ENCODE measurements around the gene ATP13A2. TPM values are rescaled to one million over a fixed set of nuclear protein-coding genes. Genes with fewer than 3 reads are reported as not detected.

Gene ATP13A2
- total RNA-seq, 1 donor from 2014 or later = 30.3 TPM

DNA sequence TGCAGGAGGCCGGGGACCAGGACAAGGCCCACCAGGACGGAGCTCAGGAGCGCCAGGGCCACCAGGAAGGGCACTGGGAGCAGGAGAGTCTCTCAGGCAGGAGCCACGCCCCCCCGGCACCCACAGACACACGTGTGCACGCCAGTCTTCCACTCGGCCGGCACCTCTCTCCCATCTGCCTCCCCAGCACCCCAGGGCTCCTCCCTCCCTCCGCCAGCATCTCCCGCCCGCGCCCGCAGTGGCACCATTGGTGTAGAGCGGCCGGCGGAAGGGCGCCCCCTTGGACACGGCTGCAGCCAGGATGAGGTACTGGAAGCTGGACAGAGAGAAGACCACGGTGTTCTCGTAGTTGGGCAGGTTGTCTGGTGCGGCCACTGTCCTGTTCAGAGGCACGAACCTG is 25.2 kb downstream of the ATP13A2 start:
- Histone ChIP-seq H3K27me3 (ENCODE audit: control insufficient read depth, insufficient read depth, low read length) (no peaks in the 10 kb centered on the region), H3K4me3 (ENCODE audit: low read depth, low read length) (no peak overlapping the region), H3K36me3 (ENCODE audit: control insufficient read depth, insufficient read depth, low read length) (peaks cover 9% of the 10 kb centered on the region)
- TF ChIP-seq, protein P1, sequence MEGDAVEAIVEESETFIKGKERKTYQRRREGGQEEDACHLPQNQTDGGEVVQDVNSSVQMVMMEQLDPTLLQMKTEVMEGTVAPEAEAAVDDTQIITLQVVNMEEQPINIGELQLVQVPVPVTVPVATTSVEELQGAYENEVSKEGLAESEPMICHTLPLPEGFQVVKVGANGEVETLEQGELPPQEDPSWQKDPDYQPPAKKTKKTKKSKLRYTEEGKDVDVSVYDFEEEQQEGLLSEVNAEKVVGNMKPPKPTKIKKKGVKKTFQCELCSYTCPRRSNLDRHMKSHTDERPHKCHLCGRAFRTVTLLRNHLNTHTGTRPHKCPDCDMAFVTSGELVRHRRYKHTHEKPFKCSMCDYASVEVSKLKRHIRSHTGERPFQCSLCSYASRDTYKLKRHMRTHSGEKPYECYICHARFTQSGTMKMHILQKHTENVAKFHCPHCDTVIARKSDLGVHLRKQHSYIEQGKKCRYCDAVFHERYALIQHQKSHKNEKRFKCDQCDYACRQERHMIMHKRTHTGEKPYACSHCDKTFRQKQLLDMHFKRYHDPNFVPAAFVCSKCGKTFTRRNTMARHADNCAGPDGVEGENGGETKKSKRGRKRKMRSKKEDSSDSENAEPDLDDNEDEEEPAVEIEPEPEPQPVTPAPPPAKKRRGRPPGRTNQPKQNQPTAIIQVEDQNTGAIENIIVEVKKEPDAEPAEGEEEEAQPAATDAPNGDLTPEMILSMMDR (IDR thresholded peaks at IDR 0.05; ENCODE audit: insufficient read depth, low read length, severe bottlenecking) = no peak
- FAIRE-seq (no peak), DNase-seq (ENCODE audit: low read depth) (no peak)

DNA sequence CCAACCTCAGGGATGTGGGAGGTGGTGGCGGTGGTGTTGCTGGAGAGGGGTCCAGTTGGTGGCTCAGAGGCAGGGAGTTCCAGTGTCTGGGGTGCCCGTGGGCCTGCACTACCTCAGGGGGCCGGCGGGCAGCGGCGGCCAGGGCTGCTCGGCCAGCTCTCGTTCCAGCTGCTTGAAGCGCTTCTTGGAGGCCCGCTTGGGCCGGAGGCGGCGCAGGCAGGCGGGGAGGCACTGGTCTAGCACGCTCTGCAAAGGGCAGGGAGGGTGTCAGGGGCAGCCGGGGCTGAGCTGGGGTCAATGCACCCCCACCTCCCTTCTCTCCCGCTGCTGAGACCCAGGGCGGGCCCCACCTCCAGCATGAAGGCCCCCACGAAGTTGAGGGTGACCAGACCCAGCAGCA is 25.6 kb downstream of the ATP13A2 start:
- Histone ChIP-seq H3K36me3 (ENCODE audit: control insufficient read depth, insufficient read depth, low read length) (peaks cover 9% of the 10 kb centered on the region), H3K27me3 (ENCODE audit: control insufficient read depth, insufficient read depth, low read length) (no peaks in the 10 kb centered on the region), H3K4me3 (ENCODE audit: low read depth, low read length) (no peak overlapping the region)
- TF ChIP-seq, protein P1 (IDR thresholded peaks at IDR 0.05; ENCODE audit: insufficient read depth, low read length, severe bottlenecking) = no peak
- DNase-seq (ENCODE audit: low read depth) (no peak), FAIRE-seq (no peak)

DNA sequence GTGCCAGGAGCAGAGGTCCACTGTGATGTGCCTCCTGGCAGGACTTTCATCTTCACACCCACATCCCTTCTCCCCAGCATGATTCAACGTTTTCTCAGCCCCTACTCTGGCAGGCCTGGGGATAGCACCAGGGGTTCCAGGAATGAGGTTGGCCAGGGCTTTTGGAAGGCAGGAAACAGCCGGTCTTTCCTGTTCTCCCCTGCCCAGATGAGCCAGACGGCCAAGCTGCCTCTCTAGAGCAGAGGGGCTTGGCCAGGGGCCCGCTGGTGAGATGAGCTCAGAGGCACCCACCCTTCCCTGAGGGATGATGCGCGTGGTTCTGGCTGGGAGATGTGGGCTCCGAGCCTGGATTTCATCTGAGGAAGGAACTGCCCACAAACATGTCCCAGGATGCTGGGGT is 27.0 kb downstream of the ATP13A2 start:
- Histone ChIP-seq H3K27me3 (ENCODE audit: control insufficient read depth, insufficient read depth, low read length) (no peaks in the 10 kb centered on the region), H3K36me3 (ENCODE audit: control insufficient read depth, insufficient read depth, low read length) (peaks cover 8% of the 10 kb centered on the region), H3K4me3 (ENCODE audit: low read depth, low read length) (no peak overlapping the region)
- DNase-seq (ENCODE audit: low read depth) = peak; percentile 94
- TF ChIP-seq, protein P1 (IDR thresholded peaks at IDR 0.05; ENCODE audit: insufficient read depth, low read length, severe bottlenecking) = no peak
- no peak for FAIRE-seq

DNA sequence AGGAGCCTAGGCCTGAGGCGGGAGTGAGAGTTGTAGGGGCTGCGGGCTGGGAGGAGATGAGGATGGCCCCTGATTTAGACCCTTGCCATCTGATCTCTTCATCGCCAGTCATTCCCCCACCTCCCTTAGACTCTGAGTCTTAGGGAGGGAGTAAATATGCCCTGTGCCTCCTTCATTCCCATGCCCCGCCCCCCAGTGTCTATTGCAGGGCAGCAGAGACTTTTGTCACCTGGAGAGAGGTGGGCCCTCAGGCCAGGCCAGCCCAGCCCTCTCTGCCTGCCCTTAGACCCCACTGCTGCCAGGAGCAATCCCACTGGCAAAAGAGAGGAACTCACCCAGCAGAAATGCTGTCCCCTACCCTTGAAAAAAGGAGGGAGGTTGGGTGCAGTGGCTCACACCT is 28.1 kb downstream of the ATP13A2 start:
- H3K36me3 ChIP-seq (ENCODE audit: control insufficient read depth, insufficient read depth, low read length) = peaks cover 5% of the 10 kb centered on the region
- H3K4me3 ChIP-seq (ENCODE audit: low read depth, low read length) = no peak overlapping the region
- H3K27me3 ChIP-seq (ENCODE audit: control insufficient read depth, insufficient read depth, low read length) = no peaks in the 10 kb centered on the region
- DNase-seq (ENCODE audit: low read depth) (no peak), FAIRE-seq (no peak)
- TF ChIP-seq, protein P1 (IDR thresholded peaks at IDR 0.05; ENCODE audit: insufficient read depth, low read length, severe bottlenecking) = no peak

DNA sequence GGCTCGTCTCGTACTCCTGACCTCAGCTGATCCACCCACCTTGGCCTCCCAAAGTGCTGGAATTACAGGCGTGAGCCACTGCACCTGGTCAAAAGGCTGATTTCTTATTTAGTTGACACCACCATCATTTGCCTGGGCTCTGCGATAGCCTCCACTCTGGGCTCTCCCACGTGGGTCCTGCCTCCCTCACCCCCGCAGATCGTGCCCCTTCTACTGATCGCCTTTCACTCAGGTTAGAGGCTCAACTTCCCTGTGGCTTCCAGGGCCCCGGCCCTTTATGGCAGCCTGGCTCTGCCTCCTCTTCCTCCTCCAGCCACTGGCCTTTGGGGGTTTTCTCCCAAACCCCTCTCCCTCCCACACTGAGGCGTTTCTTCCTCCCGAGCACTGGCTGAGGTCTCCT is 28.8 kb downstream of the ATP13A2 start:
- no peak for FAIRE-seq
- no peak for DNase-seq (ENCODE audit: low read depth)
- peaks cover 4% of the 10 kb centered on the region for H3K36me3 ChIP-seq (ENCODE audit: control insufficient read depth, insufficient read depth, low read length)
- no peak overlapping the region for H3K4me3 ChIP-seq (ENCODE audit: low read depth, low read length)
- H3K27me3 ChIP-seq (ENCODE audit: control insufficient read depth, insufficient read depth, low read length) = no peaks in the 10 kb centered on the region
- TF ChIP-seq, protein P1 (IDR thresholded peaks at IDR 0.05; ENCODE audit: insufficient read depth, low read length, severe bottlenecking) = no peak

DNA sequence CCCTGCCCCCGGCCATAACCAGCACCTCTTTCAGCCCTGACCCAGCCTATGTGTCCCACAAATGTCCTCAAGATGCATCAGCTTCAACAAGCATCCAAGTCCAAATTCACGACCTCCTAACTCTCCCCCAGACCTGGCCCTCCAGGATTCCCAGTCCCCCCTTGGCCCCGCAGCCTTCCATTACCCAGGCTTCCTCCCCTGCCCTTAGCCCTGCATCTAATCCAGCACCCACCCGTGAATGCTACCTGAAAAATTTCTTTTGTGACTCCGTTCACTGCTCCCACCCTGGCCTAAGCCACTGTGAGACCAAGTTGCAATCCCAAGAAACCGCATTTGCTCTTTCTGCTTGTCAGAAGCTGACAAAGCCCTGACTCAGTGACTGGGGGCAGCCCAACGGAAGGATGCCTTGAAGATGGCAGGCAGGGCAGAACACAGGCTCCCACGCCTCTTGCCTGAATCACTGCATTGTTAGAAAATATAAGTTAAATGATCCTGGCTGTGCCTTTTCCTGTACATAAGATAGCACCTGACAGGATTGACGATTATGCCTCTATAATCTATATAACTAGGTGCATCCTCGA is 30.4 kb downstream of the ATP13A2 start:
- TF ChIP-seq, protein P1 (IDR thresholded peaks at IDR 0.05; ENCODE audit: insufficient read depth, low read length, severe bottlenecking) = no peak
- peaks cover 1% of the 10 kb centered on the region for H3K36me3 ChIP-seq (ENCODE audit: control insufficient read depth, insufficient read depth, low read length)
- FAIRE-seq (no peak), DNase-seq (ENCODE audit: low read depth) (peak; percentile 93)
- no peaks in the 10 kb centered on the region for H3K27me3 ChIP-seq (ENCODE audit: control insufficient read depth, insufficient read depth, low read length)
- peak overlapping the region; percentile 2 for H3K4me3 ChIP-seq (ENCODE audit: low read depth, low read length)

Measured in bronchial epithelial cell (primary cell).